ENCODE results near the gene CGNL1. TPM values are rescaled to one million over a fixed set of nuclear protein-coding genes. Genes with fewer than 3 reads are reported as not detected.

Gene CGNL1
- total and polyA plus RNA-seq, 7 donors: 0.18 to 2.2 (median 0.37) TPM

- no peak for TF ChIP-seq CTCF (IDR thresholded peaks at IDR 0.05)
- H3K27ac ChIP-seq: no peak overlapping the region
- DNase-seq (peak; percentile 42 to 86), ATAC-seq (peak in 1 of 4 donors; percentile 64)
- no peaks in the 10 kb centered on the region for H3K4me1 ChIP-seq
- 70 to 72% (median 71%) methylated on average over 7 of the region's 7 CpGs for WGBS, 3 donors
- intact Hi-C loops (cut with DNase I): no loop called here
- H3K27me3 ChIP-seq (ENCODE audit: insufficient read depth in 3 of 3, low read length in 2 of 3): no peaks in the 10 kb centered on the region
- no peak overlapping the region for H3K4me3 ChIP-seq
- H3K36me3 ChIP-seq (ENCODE audit: insufficient read depth in 1 of 2, low read depth in 1 of 2): no peaks in the 10 kb centered on the region
- H3K9me3 ChIP-seq: no peaks in the 10 kb centered on the region
These were observed 39.3 kb downstream of the CGNL1 start for GRCh38 chr15:57415602-57416001.

- ATAC-seq: no peak
- intact Hi-C loops (cut with DNase I): no loop called here
- H3K4me1 ChIP-seq: no peaks in the 10 kb centered on the region
- no peaks in the 10 kb centered on the region for H3K36me3 ChIP-seq (ENCODE audit: insufficient read depth in 1 of 2, low read depth in 1 of 2)
- no peaks in the 10 kb centered on the region for H3K27me3 ChIP-seq (ENCODE audit: insufficient read depth in 3 of 3, low read length in 2 of 3)
- TF ChIP-seq CTCF (IDR thresholded peaks at IDR 0.05): no peak
- no peak overlapping the region for H3K27ac ChIP-seq
- no peaks in the 10 kb centered on the region for H3K9me3 ChIP-seq
- 94 to 96% (median 95%) methylated on average over 13 of the region's 13 CpGs for WGBS, 3 donors
- DNase-seq: no peak
- H3K4me3 ChIP-seq: no peak overlapping the region
These were observed 42.3 kb downstream of the CGNL1 start for GRCh38 chr15:57418635-57419034.

DNA sequence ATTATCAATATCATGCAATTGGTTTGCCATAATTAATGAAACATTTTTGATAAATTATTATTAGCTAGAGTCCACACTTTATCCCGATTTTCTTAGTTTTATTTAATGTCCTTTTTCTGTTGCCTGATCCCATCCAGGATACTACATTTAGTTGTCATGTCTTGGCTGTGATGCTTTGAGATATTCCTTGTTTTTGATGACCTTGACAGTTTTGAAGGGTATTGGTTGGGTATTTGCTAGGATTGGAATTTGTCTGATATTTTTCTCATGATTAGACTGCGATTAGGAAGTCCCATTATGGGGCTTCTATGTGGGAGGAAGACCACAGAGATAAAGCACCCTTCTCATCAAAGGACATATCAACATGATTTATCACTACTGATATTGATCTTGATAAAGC lies 43.0 kb downstream of the CGNL1 start:
- Histone ChIP-seq H3K4me3 (no peak overlapping the region), H3K9me3 (no peaks in the 10 kb centered on the region), H3K36me3 (ENCODE audit: insufficient read depth in 1 of 2, low read depth in 1 of 2) (no peaks in the 10 kb centered on the region), H3K27ac (no peak overlapping the region), H3K27me3 (ENCODE audit: insufficient read depth in 3 of 3, low read length in 2 of 3) (no peaks in the 10 kb centered on the region), H3K4me1 (no peaks in the 10 kb centered on the region)
- no peak for DNase-seq
- ATAC-seq: no peak
- WGBS, 3 donors: 91 to 95% (median 94%) methylated on average over 2 of the region's 2 CpGs
- intact Hi-C loops (cut with DNase I): no loop called here
- TF ChIP-seq CTCF (IDR thresholded peaks at IDR 0.05): no peak

- Histone ChIP-seq H3K4me1 (no peaks in the 10 kb centered on the region), H3K27ac (no peak overlapping the region), H3K36me3 (ENCODE audit: insufficient read depth in 1 of 2, low read depth in 1 of 2) (no peaks in the 10 kb centered on the region), H3K4me3 (no peak overlapping the region), H3K9me3 (no peaks in the 10 kb centered on the region), H3K27me3 (ENCODE audit: insufficient read depth in 3 of 3, low read length in 2 of 3) (no peaks in the 10 kb centered on the region)
- DNase-seq: no peak
- intact Hi-C loops (cut with DNase I): no loop called here
- no peak for ATAC-seq
- no peak for TF ChIP-seq CTCF (IDR thresholded peaks at IDR 0.05)
- WGBS, 3 donors: 93 to 98% (median 93%) methylated on average over 3 of the region's 3 CpGs
These were observed 44.8 kb downstream of the CGNL1 start for GRCh38 chr15:57421110-57421509.

DNA sequence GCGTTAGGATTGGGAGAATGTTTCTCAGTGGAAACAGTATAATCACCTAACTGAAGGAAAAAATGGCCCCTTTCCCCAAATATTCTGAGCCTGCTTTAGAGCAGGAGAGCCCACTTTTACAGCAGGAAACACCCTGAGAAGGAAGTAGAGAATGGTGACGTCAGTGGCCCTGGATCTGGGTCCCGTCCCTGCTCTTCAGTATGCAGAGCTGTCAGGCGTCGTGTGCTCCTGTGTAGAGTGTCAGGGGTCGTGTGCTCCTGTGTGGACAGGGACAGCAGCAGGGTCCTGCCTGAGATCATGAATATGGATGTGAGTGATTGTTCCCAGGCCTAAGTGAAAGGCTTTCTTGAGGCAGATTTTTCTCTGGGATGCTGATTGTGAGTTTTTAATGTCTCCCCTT lies 45.2 kb downstream of the CGNL1 start:
- 76 to 83% (median 82%) methylated on average over 6 of the region's 6 CpGs for WGBS, 3 donors
- H3K36me3 ChIP-seq (ENCODE audit: insufficient read depth in 1 of 2, low read depth in 1 of 2): no peaks in the 10 kb centered on the region
- H3K27me3 ChIP-seq (ENCODE audit: insufficient read depth in 3 of 3, low read length in 2 of 3): no peaks in the 10 kb centered on the region
- no peak for TF ChIP-seq CTCF (IDR thresholded peaks at IDR 0.05)
- H3K27ac ChIP-seq: no peak overlapping the region
- intact Hi-C loops (cut with DNase I): no loop called here
- H3K4me1 ChIP-seq: no peaks in the 10 kb centered on the region
- H3K9me3 ChIP-seq: no peaks in the 10 kb centered on the region
- no peak for DNase-seq
- no peak for ATAC-seq
- no peak overlapping the region for H3K4me3 ChIP-seq
